Urinary bladder (tissue), 4 donors: ENCODE results near the gene SLC35F5. TPM values are rescaled to one million over a fixed set of nuclear protein-coding genes. Genes with fewer than 3 reads are reported as not detected.
"Not testable (repeated sequence)": the region's sequence is repeated elsewhere in the genome, so short reads cannot be mapped to it uniquely, and the experiment has no call there.

Experiments used
- DNase-seq: peaks from one replicate; pipeline ENCODE4 v3.0.0-alpha.2; 2015; ENCODE audit errors: extremely low spot score
- H3K27ac ChIP-seq: one replicate; pipeline ENCODE4 v1.5.1; 2013; ENCODE audit warnings: low read depth, mild to moderate bottlenecking, moderate library complexity
- H3K36me3 ChIP-seq: one replicate; pipeline ENCODE4 v1.6.1; 2013; ENCODE audit warnings: mild to moderate bottlenecking, moderate library complexity; ENCODE audit not compliant: insufficient read depth
- H3K4me1 ChIP-seq: one replicate; pipeline ENCODE4 v1.6.1; 2013; ENCODE audit warnings: mild to moderate bottlenecking, moderate library complexity; ENCODE audit not compliant: insufficient read depth
- H3K4me3 ChIP-seq: one replicate; pipeline ENCODE4 v1.5.1; 2013; ENCODE audit warnings: low read depth, low read length
- WGBS: extraction: QIAGEN DNeasy Blood & Tissue Kit; methylation state at CpG from one replicate; pipeline ENCODE4 v1.1.7; 2013; 5-methylcytosine and 5-hydroxymethylcytosine counted together
- polyA plus RNA-seq: library from polyadenylated mRNA; stranded (reverse); fragments of 200-250 nt; gene quantifications from one replicate; pipeline ENCODE4 v1.2.3, GENCODE V29; 2013
- total RNA-seq: library from RNA; depleted of rRNA; stranded (reverse); fragments of >200 nt; gene quantifications from one replicate; pipeline ENCODE4 v1.2.3, GENCODE V29; 2014
- donor health status: healthy with polysubstance abuse.
- donor health status: healthy.

Gene SLC35F5
- total RNA-seq (283 TPM), polyA plus RNA-seq (15.9 TPM)

- Histone ChIP-seq H3K4me3 (peak within 1 kb of the TSS; percentile 84), H3K27ac (peak within 1 kb of the TSS; percentile 97), H3K36me3 (no peaks in the 10 kb centered on the region), H3K4me1 (peaks cover 3% of the 10 kb centered on the region)
- under 1% methylated on average over 76 of the region's 76 CpGs for WGBS
- DNase-seq: peak; percentile 60
Observed at GRCh38 chr2:113756355-113757137, at the start of gene SLC35F5. Gene SLC35F5 (minus strand): TSS chr2:113756642. CDS start chr2:113756409, 233 bp downstream.

GRCh38 chr2:113799375-113799774, 42.9 kb upstream of the SLC35F5 start:
- H3K4me3 ChIP-seq: no peak overlapping the region
- no peak overlapping the region for H3K27ac ChIP-seq
- H3K36me3 ChIP-seq: no peaks in the 10 kb centered on the region
- no peaks in the 10 kb centered on the region for H3K4me1 ChIP-seq
- DNase-seq: no peak
- 77% methylated on average over 4 of the region's 4 CpGs for WGBS

- Histone ChIP-seq H3K4me1 (no peaks in the 10 kb centered on the region), H3K27ac (no peak overlapping the region), H3K36me3 (no peaks in the 10 kb centered on the region), H3K4me3 (no peak overlapping the region)
- 48% methylated on average over 2 of the region's 2 CpGs for WGBS
- DNase-seq: no peak
Observed at GRCh38 chr2:113797237-113797636, 40.8 kb upstream of the SLC35F5 start.

- Histone ChIP-seq H3K36me3 (no peaks in the 10 kb centered on the region), H3K27ac (no peak overlapping the region), H3K4me3 (no peak overlapping the region), H3K4me1 (no peaks in the 10 kb centered on the region)
- WGBS: 47% methylated on average over 6 of the region's 6 CpGs
- DNase-seq: no peak
Observed at GRCh38 chr2:113796592-113797175, 40.2 kb upstream of the SLC35F5 start.

GRCh38 chr2:113795405-113795920, 39.0 kb upstream of the SLC35F5 start:
- H3K4me1 ChIP-seq: no peaks in the 10 kb centered on the region
- no peak for DNase-seq
- WGBS: 53% methylated on average over 3 of the region's 3 CpGs
- H3K27ac ChIP-seq: no peak overlapping the region
- H3K36me3 ChIP-seq: no peaks in the 10 kb centered on the region
- no peak overlapping the region for H3K4me3 ChIP-seq

GRCh38 chr2:113791697-113792590, 35.5 kb upstream of the SLC35F5 start:
- DNase-seq: no peak
- no peaks in the 10 kb centered on the region for H3K36me3 ChIP-seq
- WGBS: 59% methylated on average over 5 of the region's 5 CpGs
- no peak overlapping the region for H3K4me3 ChIP-seq
- no peak overlapping the region for H3K27ac ChIP-seq
- H3K4me1 ChIP-seq: no peaks in the 10 kb centered on the region

GRCh38 chr2:113784823-113785744, 28.6 kb upstream of the SLC35F5 start:
- 70% methylated on average over 8 of the region's 8 CpGs for WGBS

GRCh38 chr2:113780472-113780871, 24.0 kb upstream of the SLC35F5 start:
- H3K4me3 ChIP-seq: no peak overlapping the region
- 15% methylated on average over 5 of the region's 5 CpGs for WGBS
- H3K4me1 ChIP-seq: no peaks in the 10 kb centered on the region
- no peak for DNase-seq
- H3K36me3 ChIP-seq: no peaks in the 10 kb centered on the region
- H3K27ac ChIP-seq: no peak overlapping the region

More at GRCh38 chr2:113784823-113785744, 28.6 kb upstream of the SLC35F5 start:
- no peaks in the 10 kb centered on the region for H3K4me1 ChIP-seq
- H3K4me3 ChIP-seq: no peak overlapping the region
- no peak for DNase-seq
- no peaks in the 10 kb centered on the region for H3K36me3 ChIP-seq
- H3K27ac ChIP-seq: no peak overlapping the region

- Histone ChIP-seq H3K4me1 (no peaks in the 10 kb centered on the region), H3K27ac (no peak overlapping the region), H3K36me3 (no peaks in the 10 kb centered on the region), H3K4me3 (no peak overlapping the region)
- WGBS: 97% methylated on average over 3 of the region's 3 CpGs
- no peak for DNase-seq
Observed at GRCh38 chr2:113777371-113777770, 20.9 kb upstream of the SLC35F5 start.

GRCh38 chr2:113776949-113777348, 20.5 kb upstream of the SLC35F5 start:
- DNase-seq: no peak
- Histone ChIP-seq H3K27ac (no peak overlapping the region), H3K4me1 (no peaks in the 10 kb centered on the region), H3K4me3 (no peak overlapping the region), H3K36me3 (no peaks in the 10 kb centered on the region)
- 65% methylated on average over 4 of the region's 4 CpGs for WGBS

GRCh38 chr2:113774616-113775015, 18.2 kb upstream of the SLC35F5 start:
- not testable (repeated sequence) for DNase-seq, H3K4me3 ChIP-seq, H3K36me3 ChIP-seq, H3K4me1 ChIP-seq, H3K27ac ChIP-seq
- WGBS: 75% methylated on average over 6 of the region's 6 CpGs

GRCh38 chr2:113770929-113771328, 14.5 kb upstream of the SLC35F5 start:
- no peak for DNase-seq
- Histone ChIP-seq H3K4me1 (no peaks in the 10 kb centered on the region), H3K4me3 (no peak overlapping the region), H3K36me3 (no peaks in the 10 kb centered on the region), H3K27ac (no peak overlapping the region)
- WGBS: 78% methylated on average over 3 of the region's 3 CpGs
